IPS-NIHi11 (cell line): ENCODE measurements around the gene SOX5.
"Not testable (repeated sequence)": the region's sequence is repeated elsewhere in the genome, so short reads cannot be mapped to it uniquely, and the experiment has no call there.

Source experiments
- DNase-seq: peaks from one replicate; pipeline ENCODE4 v3.0.0; 2012; ENCODE audit warnings: mixed read lengths, low spot score

SOX5 gene

GRCh38 chr12:23540572-23540971 lies 408.9 kb downstream of the SOX5 start:
- no peak for DNase-seq

- no peak for DNase-seq
Measured at GRCh38 chr12:23536293-23536692, 413.2 kb downstream of the SOX5 start.

GRCh38 chr12:23535441-23535840 lies 414.0 kb downstream of the SOX5 start:
- no peak for DNase-seq

GRCh38 chr12:23534196-23534595 lies 415.3 kb downstream of the SOX5 start:
- no peak for DNase-seq

- no peak for DNase-seq
Measured at GRCh38 chr12:23533699-23534098, 415.8 kb downstream of the SOX5 start.

- DNase-seq = no peak
Measured at GRCh38 chr12:23533265-23533664, 416.2 kb downstream of the SOX5 start.

GRCh38 chr12:23528316-23528715 lies 421.2 kb downstream of the SOX5 start:
- DNase-seq = no peak

GRCh38 chr12:23525450-23526072 lies 423.9 kb downstream of the SOX5 start:
- DNase-seq = no peak

GRCh38 chr12:23523339-23523738 lies 426.1 kb downstream of the SOX5 start:
- no peak for DNase-seq

GRCh38 chr12:23519444-23519843 lies 430.0 kb downstream of the SOX5 start:
- DNase-seq = not testable (repeated sequence)

- DNase-seq = not testable (repeated sequence)
Measured at GRCh38 chr12:23515785-23516184, 433.7 kb downstream of the SOX5 start.

GRCh38 chr12:23510484-23510883 lies 439.0 kb downstream of the SOX5 start:
- DNase-seq = no peak

- DNase-seq = not testable (repeated sequence)
Measured at GRCh38 chr12:23509832-23510231, 439.6 kb downstream of the SOX5 start.

GRCh38 chr12:23507785-23508184 lies 441.7 kb downstream of the SOX5 start:
- DNase-seq = not testable (repeated sequence)

GRCh38 chr12:23505736-23506135 lies 443.7 kb downstream of the SOX5 start:
- not testable (repeated sequence) for DNase-seq

- no peak for DNase-seq
Measured at GRCh38 chr12:23504641-23505399, 444.6 kb downstream of the SOX5 start.

GRCh38 chr12:23504043-23504442 lies 445.4 kb downstream of the SOX5 start:
- DNase-seq = peak; percentile 42

GRCh38 chr12:23503544-23503943 lies 445.9 kb downstream of the SOX5 start:
- no peak for DNase-seq

GRCh38 chr12:23502259-23502658 lies 447.2 kb downstream of the SOX5 start:
- no peak for DNase-seq

GRCh38 chr12:23495472-23495871 lies 454.0 kb downstream of the SOX5 start:
- no peak for DNase-seq

GRCh38 chr12:23493672-23494071 lies 455.8 kb downstream of the SOX5 start:
- DNase-seq = no peak

GRCh38 chr12:23491029-23491428 lies 458.4 kb downstream of the SOX5 start:
- not testable (repeated sequence) for DNase-seq

GRCh38 chr12:23488130-23488529 lies 461.3 kb downstream of the SOX5 start:
- no peak for DNase-seq

GRCh38 chr12:23484238-23484637 lies 465.2 kb downstream of the SOX5 start:
- DNase-seq = no peak
